Activated naive CD8-positive, alpha-beta T cell treated with anti-CD3 and anti-CD28 coated beads, Interleukin-2, amount 50 U/mL, for 16 hours (primary cell): ENCODE results near the gene API5.
"Not testable (repeated sequence)": the region's sequence is repeated elsewhere in the genome, so short reads cannot be mapped to it uniquely, and the experiment has no call there.

Experiments
- DNase-seq: peaks from one replicate; pipeline ENCODE4 v3.0.0-alpha.2; 2020; ENCODE audit warnings: low read depth, low spot score

Gene API5

DNA sequence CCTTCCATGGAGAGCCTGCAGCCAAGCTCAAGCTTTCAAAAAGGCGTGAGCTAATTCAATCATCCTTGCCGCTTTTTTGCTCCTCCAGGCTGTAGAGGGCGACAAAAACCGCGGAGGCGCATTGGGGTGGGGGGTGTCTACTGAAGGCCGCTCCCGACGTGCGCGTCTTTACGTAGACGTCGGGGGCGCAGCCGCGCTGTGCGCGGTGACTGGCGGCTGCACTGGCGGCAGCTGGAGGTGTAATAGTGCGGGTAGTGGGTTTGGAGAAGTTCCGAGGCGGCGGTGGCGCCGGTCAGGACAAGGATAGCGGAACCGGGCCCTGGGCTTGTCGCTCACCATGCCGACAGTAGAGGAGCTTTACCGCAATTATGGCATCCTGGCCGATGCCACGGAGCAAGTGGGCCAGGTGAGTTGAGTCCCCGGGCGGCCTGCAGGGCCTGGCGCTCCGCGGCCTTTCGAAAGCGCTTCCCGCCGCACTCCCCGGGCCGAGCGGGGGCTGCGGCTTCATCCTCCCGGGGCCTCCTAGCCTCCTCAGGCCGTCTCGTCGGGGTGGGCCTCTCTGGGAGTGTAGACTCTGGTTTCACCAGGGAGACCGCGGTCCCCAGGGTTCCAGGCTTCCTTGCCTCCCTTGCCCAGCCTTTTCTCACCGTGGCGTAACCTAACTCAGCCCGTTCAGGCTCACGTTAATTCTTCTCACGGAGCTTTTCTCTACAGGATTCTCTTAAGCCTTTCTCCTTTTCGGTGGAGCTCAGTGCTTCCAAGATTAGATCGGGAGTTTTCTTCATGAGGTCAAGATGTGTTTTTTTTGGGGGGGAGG is at the start of gene API5:
Gene API5, plus strand, starts transcription at position 206 of the 817 bp plus-strand sequence. Its CDS starts 132 bp downstream, at position 338.
- peak; percentile 88 for DNase-seq

DNA sequence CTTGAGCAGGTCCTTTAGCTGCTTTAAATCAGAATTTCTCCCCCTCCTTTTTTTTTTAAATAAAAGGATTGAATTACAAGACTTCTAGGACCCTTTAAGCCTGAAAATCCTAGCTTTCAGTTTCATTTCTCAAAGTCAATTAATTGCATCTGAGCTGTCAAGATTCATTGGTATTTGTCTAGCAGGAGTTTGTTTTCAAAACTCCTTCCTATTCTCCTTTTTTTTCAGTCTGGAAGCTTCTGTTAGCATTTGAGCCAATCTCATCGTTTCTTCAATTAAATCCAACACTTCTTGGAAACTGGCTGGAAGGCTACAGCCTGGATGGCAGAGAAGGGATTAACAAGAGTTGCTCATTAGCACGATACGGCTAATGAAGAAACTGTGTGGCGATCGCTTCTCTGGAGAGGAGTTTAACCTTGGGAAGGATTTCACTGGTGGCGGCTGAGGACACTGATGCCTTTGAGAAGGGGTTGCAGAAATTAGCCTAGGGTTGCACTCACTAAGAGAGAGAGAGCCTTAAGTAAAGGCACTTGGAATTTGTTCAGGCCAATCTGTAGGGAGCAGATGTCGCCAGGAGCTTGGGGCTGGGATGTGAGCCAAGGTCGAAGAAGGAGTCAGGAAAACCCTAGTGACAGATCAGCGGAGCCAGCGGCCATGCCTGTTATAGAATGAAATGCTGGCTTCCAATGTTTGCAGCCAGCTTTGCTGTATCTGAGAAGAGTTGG is 43.8 kb upstream of the API5 start:
- DNase-seq, result no peak

DNA sequence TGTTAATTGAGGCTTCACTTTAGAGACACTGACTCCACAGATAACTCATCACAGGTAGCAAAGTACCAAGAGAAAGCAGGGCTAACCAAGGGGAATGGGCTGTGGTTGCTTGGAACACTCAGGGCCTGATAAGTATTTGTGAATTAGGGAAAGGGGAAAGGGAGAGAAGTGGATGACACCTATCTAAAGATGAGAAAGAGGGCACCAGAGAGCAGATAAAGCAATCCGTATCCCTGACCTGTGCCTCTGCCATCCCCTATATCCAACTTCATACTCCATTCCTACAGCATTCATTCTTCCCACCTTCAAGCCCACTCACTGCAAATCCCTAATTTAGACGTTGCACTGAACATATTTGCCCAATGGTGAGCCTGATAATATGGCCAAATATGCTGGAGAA is 43.0 kb upstream of the API5 start:
- no peak for DNase-seq

DNA sequence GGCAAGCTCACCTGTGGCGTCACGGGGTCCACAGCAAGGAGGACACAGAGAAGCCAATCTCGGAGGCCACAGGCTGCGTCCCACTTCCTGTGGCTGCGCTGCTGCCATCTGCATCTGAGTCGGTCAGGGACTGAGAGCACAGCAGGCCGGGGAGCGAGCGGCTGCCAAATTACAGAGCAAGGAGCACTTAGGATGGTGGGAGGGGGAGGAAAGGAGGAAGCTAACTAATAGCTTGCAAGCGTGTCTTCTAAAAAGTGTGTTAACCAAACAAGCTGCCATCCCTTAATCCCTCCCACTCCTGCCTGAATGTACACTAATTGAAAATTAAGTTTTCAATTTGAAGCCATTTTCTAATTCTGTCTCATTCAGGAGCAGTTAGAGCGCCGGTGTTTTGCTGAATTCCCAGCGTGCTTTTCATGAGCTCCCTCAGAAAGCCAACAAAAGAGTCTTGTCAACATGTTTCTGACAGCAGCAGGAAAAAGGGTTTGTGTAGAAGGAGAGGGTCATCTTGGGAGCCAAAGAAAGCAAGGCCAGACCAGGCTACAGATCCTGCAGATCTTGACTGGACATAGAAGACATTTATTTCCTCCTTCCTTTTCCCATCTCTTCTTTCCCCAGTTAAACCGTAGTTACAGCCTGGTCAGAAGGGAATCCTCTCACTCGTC is 42.4 kb upstream of the API5 start:
- DNase-seq, result no peak

DNA sequence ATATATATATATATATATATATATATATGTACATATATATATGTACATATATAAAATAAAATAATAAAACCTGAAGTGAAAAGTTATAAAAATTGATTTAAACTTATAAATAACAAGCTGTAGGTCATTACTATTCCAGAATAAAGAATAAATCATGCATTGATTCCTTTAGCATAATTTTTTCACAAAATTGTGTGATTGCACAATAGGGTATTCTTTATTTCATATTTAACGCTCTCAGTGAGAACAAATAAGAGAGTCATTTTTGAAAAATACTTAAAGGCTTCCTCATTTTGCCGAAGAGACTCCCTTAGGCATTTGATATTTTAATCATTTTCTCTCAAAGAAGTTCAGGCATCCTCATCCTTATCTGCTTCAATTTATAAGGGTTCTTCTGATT is 41.3 kb upstream of the API5 start:
- DNase-seq, result no peak

DNA sequence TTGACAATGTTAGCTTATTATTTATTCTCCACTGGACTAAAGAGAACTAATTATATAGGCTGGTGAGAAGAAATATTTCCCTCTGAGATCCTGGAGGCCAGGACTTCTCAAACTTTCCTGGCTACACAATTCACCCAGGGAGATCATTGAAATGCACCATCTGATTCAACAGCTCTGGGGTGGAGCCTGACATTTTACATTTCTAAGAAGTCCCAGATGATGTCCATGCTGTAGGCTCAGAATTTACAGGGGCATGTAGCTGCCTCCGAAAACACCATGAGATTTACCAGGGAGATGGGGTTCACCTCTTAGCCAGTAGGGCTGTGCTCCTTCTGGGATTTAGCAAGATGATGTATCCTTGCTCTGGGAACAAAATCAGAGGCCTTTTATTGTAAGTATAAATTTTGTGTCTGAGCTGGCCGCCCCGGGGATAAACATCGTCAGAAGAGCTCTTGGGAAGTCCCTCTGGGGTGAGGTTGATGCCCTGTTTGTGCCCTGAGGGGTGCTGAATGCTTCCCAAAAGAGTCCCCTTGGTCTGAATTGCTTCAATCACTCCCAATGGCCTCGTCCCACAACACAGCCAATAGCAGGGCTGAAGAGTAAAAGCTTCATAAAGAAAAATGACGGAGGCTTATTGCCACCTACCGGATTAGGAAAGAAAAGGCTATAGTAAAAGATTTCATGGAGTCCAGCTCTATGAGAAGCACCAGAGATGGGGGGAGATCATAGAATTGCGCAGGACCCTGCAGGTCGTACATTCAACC is 33.4 kb upstream of the API5 start:
- DNase-seq, result no peak

DNA sequence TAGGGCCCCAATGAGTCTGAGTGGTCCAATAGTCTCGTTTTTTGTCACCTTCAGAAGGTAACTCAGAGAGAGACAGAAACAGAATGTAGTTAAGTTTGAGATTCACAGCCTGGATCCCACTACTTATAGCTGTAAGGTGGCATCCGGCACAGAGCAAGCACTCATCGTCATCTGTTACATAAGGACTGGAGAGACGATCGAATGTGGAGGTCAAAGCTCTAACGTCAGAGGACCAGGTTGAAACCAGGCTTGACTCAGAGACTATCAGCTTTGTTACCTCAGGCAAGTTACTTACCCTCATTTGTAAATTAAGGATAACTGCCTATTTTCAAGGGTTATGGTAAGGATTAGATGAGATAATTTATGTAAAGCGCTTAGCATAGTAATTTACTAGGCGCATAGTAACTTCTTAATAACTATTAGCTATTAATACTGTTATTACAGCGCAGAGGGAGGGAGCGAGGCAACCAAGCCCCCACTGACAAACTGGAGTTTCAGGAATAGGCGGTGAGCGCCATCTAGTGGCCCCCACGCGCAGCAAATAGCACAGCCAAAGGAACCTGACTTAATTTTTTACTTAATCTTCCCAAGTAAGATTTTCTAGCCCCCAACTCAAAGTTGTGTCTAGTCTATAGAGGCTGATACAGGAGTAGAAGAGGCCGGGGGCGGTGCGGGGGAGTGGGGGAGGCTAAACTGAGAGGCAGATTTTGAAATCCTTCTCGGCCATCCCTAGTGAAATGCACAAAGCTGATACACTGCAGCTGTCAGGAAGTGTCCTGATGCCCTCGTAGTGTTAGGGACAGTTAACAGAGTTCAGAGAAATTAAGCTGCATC is 29.0 kb upstream of the API5 start:
- DNase-seq, result no peak

DNA sequence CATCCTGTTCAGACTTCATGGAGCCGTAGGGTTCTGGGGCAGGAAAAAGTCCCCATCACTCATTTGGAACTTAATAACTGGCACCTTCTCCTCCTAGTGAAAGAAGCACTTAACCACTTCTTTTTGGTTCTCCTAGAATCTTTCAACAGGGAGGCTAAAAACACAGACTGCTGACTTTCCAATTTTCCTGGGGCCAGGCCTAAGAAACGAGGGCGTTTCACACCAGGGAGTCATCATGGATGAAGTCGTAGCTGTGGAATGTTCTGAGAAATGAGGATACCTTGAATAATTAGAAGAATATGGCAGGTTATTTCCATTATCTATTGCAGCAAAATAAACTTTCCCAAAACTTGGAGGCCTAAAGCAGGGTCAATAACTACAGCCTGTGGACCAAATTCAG is 26.0 kb upstream of the API5 start:
- DNase-seq, result no peak

DNA sequence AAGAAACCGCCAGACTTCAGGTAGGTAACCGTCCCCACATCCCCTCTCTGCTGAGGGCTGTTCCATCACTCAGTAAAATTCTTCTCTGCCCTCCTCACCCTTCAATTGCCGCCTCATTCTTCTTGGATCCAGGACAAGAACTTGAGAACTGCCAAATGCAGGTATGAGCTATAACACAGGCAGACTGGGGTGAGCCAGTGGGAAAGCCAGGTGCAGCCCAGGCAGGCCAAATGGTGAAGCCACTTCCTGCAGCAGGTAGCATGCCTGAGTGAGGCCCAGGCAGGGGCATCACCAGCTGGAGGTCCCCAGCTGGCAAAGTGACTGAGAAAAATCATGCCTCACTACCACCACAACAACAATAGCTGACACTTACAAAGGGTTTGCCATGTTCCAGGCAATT is 22.4 kb upstream of the API5 start:
- DNase-seq, result no peak

DNA sequence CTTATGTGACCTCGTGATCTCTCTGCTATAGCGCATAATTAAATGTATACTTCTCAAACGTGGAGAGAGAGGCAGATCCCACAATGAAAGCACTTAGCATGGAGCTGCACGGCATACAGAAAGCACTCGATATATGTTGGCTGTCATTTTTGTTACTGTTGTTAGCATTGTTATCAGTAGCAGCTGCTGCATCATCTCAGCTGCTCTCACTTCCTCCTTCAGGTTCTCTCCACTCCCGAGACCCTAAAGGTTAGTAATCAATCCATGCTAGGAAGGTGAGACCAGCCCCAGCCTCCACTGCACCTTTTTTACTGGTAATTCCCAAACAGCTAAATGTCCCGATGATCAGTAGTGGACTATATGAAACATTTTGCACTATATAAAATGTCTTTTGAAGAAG is 13.4 kb upstream of the API5 start:
- no peak for DNase-seq

DNA sequence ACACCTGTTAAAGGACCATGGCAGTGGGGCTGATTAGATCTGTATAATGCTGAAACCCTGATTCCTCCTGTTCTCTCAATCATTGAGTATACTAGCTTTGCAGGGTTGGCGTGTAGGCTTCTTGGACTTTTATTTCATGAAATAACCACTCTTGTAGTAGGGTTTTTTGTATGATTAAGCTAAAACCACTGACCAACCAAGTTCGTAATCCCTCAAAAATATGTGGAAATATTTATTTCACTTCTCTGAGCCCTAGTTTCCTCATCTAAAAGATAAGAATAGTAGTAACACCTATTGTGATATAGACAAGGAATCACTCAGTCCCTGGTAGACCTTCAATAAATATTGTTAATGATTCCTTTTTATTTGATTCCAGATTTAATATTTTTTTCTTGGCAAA is 4.2 kb downstream of the API5 start:
- DNase-seq, result no peak

DNA sequence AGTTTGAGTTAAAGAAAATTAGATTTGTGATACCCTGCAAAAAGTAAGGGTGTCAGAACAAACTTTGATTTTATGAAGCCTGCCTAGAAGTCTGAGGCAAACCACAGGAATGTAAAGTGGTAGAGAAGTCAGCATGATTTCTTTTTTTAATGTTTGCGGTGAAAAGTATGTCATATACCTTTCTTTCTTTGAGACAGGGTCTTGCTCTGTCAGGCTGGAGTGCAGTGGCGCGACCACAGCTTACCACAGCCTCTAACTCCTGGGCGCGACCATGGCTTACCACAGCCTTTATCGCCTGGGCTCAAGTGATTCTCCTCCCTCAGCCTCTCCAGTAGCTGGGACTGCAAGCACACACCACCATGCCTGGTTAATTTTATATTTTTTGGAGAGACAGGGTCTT is 4.7 kb downstream of the API5 start:
- no peak for DNase-seq

DNA sequence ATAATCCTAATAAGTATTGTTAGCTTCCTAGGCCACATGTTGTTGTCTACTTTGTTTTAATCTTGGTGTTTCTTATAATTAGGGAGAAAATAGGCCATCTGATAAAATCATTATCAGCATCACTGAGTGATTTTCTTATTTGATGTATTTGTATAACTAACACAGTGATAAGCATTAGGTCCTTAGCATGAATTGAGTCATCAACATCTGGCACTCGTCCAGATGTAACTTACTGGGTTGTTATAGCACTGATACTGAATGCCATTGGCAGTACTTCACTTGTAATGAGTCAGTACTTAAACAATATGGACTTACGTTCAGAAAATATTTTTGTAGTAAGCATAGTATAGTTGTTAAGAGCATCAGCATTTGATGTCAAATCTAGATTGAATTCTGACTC is 16.2 kb downstream of the API5 start:
- DNase-seq, result no peak

DNA sequence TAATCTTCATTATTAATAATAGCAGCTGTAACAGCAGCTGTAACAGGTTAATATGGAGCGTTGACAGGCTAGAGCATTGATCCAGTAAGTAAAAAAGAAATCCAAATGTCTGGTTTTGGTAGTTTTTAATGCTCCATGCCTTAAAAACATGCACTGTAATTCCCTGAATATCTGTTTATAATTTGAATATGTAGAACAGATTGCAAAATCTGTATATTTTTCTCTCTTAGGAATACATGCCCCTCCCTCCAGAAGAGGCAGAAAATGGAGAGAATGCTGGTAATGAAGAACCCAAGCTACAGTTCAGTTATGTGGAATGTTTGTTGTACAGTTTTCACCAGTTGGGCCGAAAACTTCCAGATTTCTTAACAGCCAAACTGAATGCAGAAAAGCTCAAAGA is 16.7 kb downstream of the API5 start:
- DNase-seq, result no peak

DNA sequence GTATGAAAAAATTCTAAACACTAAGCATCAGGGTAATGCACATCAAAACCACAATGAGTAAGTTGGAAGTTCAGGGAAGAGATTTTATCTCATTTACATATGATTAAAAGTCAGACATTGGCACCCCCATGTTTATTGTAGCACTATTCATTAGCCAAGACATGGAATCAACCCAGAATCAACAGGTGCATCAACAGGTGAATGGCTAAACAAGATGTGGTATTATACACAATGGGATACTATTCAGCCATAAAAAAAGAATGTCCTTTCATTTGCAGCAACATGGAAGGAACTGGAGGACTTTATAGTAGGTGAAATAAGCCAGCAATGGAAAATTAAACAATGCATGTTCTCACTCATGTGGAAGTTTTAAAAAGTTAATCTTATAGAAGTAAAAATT is 29.4 kb downstream of the API5 start:
- DNase-seq, result no peak

DNA sequence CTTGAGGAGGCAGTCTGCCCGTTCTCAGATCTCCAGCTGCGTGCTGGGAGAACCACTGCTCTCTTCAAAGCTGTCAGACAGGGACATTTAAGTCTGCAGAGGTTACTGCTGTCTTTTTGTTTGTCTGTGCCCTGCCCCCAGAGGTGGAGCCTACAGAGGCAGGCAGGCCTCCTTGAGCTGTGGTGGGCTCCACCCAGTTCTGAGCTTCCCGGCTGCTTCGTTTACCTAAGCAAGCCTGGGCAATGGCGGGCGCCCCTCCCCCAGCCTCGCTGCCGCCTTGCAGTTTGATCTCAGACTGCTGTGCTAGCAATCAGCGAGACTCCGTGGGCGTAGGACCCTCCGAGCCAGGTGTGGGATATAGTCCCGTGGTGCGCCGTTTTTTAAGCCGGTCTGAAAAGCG is 39.6 kb downstream of the API5 start:
- DNase-seq, result not testable (repeated sequence)

DNA sequence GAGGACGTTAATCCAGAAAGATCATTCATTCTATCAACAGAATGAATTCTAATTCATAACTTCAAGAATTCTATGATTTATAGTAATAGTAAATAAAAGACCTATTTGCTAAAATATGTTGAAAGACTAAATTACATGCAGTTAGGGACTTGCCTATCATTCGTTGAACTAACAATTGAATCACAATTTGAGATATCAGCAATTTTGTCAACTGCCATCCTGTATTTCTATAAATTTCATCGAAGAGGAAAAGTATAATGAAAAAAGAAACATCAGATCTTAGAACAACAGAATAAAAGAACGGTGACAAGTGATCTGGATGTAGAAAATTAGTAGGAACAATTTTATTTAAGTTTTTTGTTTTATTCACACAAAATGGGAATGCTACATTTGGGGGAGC is 42.5 kb downstream of the API5 start:
- DNase-seq, result no peak

DNA sequence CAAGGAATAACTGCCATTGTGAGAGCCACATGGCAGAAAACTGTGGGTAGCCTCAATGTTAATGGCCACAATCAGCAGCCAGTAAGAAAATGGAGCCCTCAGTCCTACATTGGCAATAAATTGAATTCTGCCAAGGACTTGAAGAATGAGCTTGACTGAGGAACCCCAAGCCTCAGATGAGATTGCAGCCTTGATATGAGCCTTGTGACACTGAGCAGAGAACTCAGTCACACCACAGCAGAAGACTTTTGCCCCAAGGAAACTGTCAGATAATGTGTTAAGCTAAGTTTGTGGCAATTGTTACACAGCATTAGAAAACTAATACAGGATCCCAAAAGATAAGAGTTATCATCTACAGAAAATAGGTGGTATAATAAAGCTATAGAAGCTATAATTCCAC is 44.5 kb downstream of the API5 start:
- DNase-seq, result no peak

DNA sequence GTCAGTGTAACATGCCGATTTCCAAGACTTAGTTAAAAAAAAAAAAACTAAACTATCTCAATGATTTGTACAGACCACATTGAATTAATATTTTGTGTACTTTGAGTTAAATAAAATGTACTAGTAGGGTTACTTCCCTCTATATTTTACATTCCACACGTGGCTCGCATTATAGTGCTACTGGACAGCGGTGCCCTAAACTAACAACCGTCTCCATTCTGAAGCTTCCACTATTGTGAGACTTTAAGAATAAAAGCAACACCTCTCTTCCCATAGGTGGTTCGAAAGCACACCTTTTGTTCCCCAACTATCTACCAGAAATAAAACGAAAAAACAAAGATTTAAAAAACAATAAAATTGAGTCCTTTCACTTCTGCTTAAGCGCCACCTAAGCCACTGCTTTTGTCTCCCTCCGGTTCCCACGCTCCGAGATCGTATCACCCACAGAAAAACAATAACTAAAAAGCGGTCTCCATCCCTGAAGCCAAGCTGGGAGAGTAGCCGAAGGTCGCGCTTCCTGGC is 46.5 kb downstream of the API5 start:
- DNase-seq, result no peak

DNA sequence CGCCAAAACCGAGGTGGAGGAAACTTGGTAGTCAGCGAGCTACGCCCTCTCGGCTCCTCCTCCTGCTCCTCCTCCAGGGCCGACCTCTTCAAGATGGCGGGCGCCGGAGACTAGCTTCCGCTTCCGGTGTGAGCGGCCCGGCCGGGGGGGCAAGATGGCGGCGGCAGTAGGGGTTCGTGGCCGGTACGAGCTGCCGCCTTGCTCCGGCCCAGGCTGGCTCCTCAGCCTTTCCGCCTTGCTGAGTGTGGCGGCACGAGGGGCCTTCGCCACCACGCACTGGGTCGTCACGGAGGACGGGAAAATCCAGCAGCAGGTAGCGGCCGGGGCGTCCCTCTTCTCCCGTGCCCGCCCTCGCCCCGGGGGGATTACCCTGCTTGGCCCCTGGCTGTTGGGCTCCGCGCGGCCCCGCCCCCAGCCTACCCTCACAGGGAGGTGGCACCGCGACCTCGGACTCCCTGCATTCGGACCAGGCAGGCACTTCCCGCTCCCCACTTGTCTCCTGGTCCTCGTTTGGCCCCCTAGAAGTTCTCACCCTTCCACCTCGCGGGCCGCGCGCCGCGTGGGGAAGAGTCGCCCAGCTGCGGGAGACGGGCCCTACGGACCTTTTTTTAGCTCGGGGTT is 47.1 kb downstream of the API5 start, which contains the start of gene TTC17:
Gene TTC17, plus strand, starts transcription at position 120 of the 621 bp plus-strand sequence. Its CDS starts 35 bp downstream, at position 155.
- peak; percentile 79 for DNase-seq
